PC-9 (cell line): ENCODE measurements around the gene AUTS2. TPM values are rescaled to one million over a fixed set of nuclear protein-coding genes. Genes with fewer than 3 reads are reported as not detected.

ENCODE experiments used
- BruUV-seq: library from RNA; stranded (reverse); fragments of 400-500 nt; replicated peaks from 2 replicates; lab custom pipeline; 2021; lab: Mats Ljungman, UMichigan
- CTCF ChIA-PET: fragments of 300-600 bp; sonication (Branson Sonifier 250); formaldehyde crosslinking; loops from one replicate; lab custom pipeline; 2022; ENCODE audit warnings: antibody characterized with exemption; lab: Charles Lee
- POLR2A ChIA-PET: fragments of 300-600 bp; sonication (Branson Sonifier 250); formaldehyde crosslinking; loops from one replicate; lab custom pipeline; 2022; ENCODE audit warnings: antibody characterized with exemption; ENCODE audit not compliant: unreplicated experiment; lab: Charles Lee
- DNase-seq, 2 experiments: peaks; one replicate each; pipeline versions ENCODE4 v3.0.0 to v3.0.0-alpha.2; 2015 to 2022; ENCODE audit warnings: mixed read lengths in 1 of 2
- H2AFZ ChIP-seq: fragments of 200-600 bp; sonication (generic); 2 replicates; pipeline ENCODE4 v1.8.1; 2017; ENCODE audit warnings: antibody characterized with exemption
- H3F3A ChIP-seq: fragments of 200-600 bp; sonication (generic); 2 replicates; pipeline ENCODE4 v1.8.1; 2017; ENCODE audit warnings: antibody characterized with exemption, mild to moderate bottlenecking, low read depth; ENCODE audit not compliant: insufficient read depth
- H3K27ac ChIP-seq: fragments of 200-600 bp; sonication (generic); 2 replicates; pipeline ENCODE4 v1.6.1; 2016; ENCODE audit warnings: mixed run types
- H3K27me3 ChIP-seq: fragments of 200-600 bp; sonication (generic); 2 replicates; pipeline ENCODE4 v1.6.1; 2016; ENCODE audit warnings: low read depth, mixed run types; ENCODE audit not compliant: insufficient read depth
- H3K36me3 ChIP-seq: fragments of 200-600 bp; sonication (generic); 2 replicates; pipeline ENCODE4 v1.6.1; 2016; ENCODE audit warnings: low read depth, mixed run types
- H3K4me1 ChIP-seq: fragments of 200-600 bp; sonication (generic); replicated peaks from 2 replicates; pipeline ENCODE4 v1.6.1; 2016; ENCODE audit warnings: mixed run types; ENCODE audit not compliant: insufficient read depth
- H3K4me2 ChIP-seq: fragments of 200-600 bp; sonication (generic); 2 replicates; pipeline ENCODE4 v1.6.1; 2017; ENCODE audit warnings: mixed run types
- H3K4me3 ChIP-seq: fragments of 200-600 bp; sonication (generic); 2 replicates; pipeline ENCODE4 v1.6.1; 2016; ENCODE audit warnings: mixed run types
- H3K79me2 ChIP-seq: fragments of 200-600 bp; sonication (generic); 2 replicates; pipeline ENCODE4 v1.6.1; 2017; ENCODE audit warnings: low read depth, mixed run types
- H3K9me2 ChIP-seq: fragments of 200-600 bp; sonication (generic); 2 replicates; pipeline ENCODE4 v1.8.1; 2017; ENCODE audit warnings: mild to moderate bottlenecking; ENCODE audit not compliant: insufficient read depth
- H3K9me3 ChIP-seq: fragments of 200-600 bp; sonication (generic); 2 replicates; pipeline ENCODE4 v1.8.1; 2016; ENCODE audit warnings: low read depth; ENCODE audit not compliant: insufficient read depth
- H4K20me1 ChIP-seq: fragments of 200-600 bp; sonication (generic); 2 replicates; pipeline ENCODE4 v1.8.1; 2017; ENCODE audit not compliant: insufficient read depth
- CTCF ChIP-seq: fragments of 200-600 bp; sonication (generic); conservative IDR thresholded peaks from 2 replicates; pipeline ENCODE4 v1.6.1; 2017; ENCODE audit warnings: mixed run types, antibody characterized with exemption, mild to moderate bottlenecking, moderate library complexity
- EZH2 ChIP-seq: fragments of 200-600 bp; sonication (generic); IDR thresholded peaks from 2 replicates; pipeline ENCODE4 v1.8.0; 2017; ENCODE audit warnings: antibody characterized with exemption, low read depth
- intact Hi-C: fragments of 100-400 bp; cut with micrococcal nuclease; formaldehyde crosslinking; loops from one replicate; pipeline ENCODE4 v1.10.0; 2022; ENCODE audit not compliant: unreplicated experiment
- total RNA-seq: library from RNA; stranded (reverse); gene quantifications from 2 replicates; pipeline ENCODE4 v1.2.3, GENCODE V29; 2021

The AUTS2 gene
- total RNA-seq, 1 experiment from 2014 or later: not detected

- no peaks in the 10 kb centered on the region for H3K79me2 ChIP-seq
- H3F3A ChIP-seq: no peaks in the 10 kb centered on the region
- no peaks in the 10 kb centered on the region for H3K4me1 ChIP-seq
- H4K20me1 ChIP-seq: no peaks in the 10 kb centered on the region
- H3K4me2 ChIP-seq: no peak overlapping the region
- BruUV-seq: no TSS peak
- ChIA-PET CTCF (no interaction called here), POLR2A (no interaction called here)
- H3K36me3 ChIP-seq: no peaks in the 10 kb centered on the region
- H2AFZ ChIP-seq: no peak overlapping the region
- DNase-seq: no peak
- no peak for TF ChIP-seq CTCF
- no peak for TF ChIP-seq EZH2
- peaks cover 55% of the 10 kb centered on the region for H3K27me3 ChIP-seq
- no peak overlapping the region for H3K27ac ChIP-seq
- no peaks in the 10 kb centered on the region; the same call in 1 of the 2 replicates for H3K9me2 ChIP-seq
- no peaks in the 10 kb centered on the region for H3K9me3 ChIP-seq
- intact Hi-C loops: no loop called here
- H3K4me3 ChIP-seq: no peak overlapping the region
Measured at GRCh38 chr7:70739646-70740210, 1141.5 kb downstream of the AUTS2 start.

- BruUV-seq: no TSS peak
- Histone ChIP-seq H3K9me2 (no peaks in the 10 kb centered on the region), H3K36me3 (no peaks in the 10 kb centered on the region), H3K27me3 (peaks cover 52% of the 10 kb centered on the region), H3F3A (no peaks in the 10 kb centered on the region), H3K9me3 (no peaks in the 10 kb centered on the region), H3K4me2 (no peak overlapping the region), H3K79me2 (no peaks in the 10 kb centered on the region), H2AFZ (no peak overlapping the region), H3K4me3 (no peak overlapping the region), H4K20me1 (no peaks in the 10 kb centered on the region), H3K4me1 (no peaks in the 10 kb centered on the region), H3K27ac (no peak overlapping the region)
- POLR2A ChIA-PET: no interaction called here
- CTCF ChIA-PET: no interaction called here
- TF ChIP-seq EZH2 (no peak), CTCF (no peak)
- intact Hi-C loops: no loop called here
- no peak for DNase-seq
Measured at GRCh38 chr7:70741666-70742065, 1143.4 kb downstream of the AUTS2 start.

- H3F3A ChIP-seq: no peaks in the 10 kb centered on the region
- no peak overlapping the region for H3K27ac ChIP-seq
- intact Hi-C loops: no loop called here
- BruUV-seq: no TSS peak
- ChIA-PET POLR2A (no interaction called here), CTCF (no interaction called here)
- no peak overlapping the region for H3K4me2 ChIP-seq
- H3K27me3 ChIP-seq: peaks cover 60% of the 10 kb centered on the region
- H3K4me3 ChIP-seq: no peak overlapping the region
- H3K9me3 ChIP-seq: no peaks in the 10 kb centered on the region
- no peak overlapping the region for H2AFZ ChIP-seq
- H3K9me2 ChIP-seq: no peaks in the 10 kb centered on the region
- no peaks in the 10 kb centered on the region for H3K36me3 ChIP-seq
- no peaks in the 10 kb centered on the region for H3K79me2 ChIP-seq
- H4K20me1 ChIP-seq: no peaks in the 10 kb centered on the region
- TF ChIP-seq CTCF: no peak
- TF ChIP-seq EZH2: no peak
- no peaks in the 10 kb centered on the region for H3K4me1 ChIP-seq
- no peak for DNase-seq
Measured at GRCh38 chr7:70743531-70744325, 1145.5 kb downstream of the AUTS2 start.
